ENCODE results near the gene FITM1.

The FITM1 gene

GRCh38 chr14:24119691-24120090, 10.8 kb upstream of the FITM1 start:
- DNase-seq (ENCODE audit: low read depth in 2 of 3, low spot score in 1 of 3), result no peak

- DNase-seq (ENCODE audit: low read depth in 2 of 3, low spot score in 1 of 3), result no peak
Observed at GRCh38 chr14:24121210-24121609, 9.2 kb upstream of the FITM1 start.

GRCh38 chr14:24122416-24122815, 8.0 kb upstream of the FITM1 start:
- no peak for DNase-seq (ENCODE audit: low read depth in 2 of 3, low spot score in 1 of 3)

- no peak for DNase-seq (ENCODE audit: low read depth in 2 of 3, low spot score in 1 of 3)
Observed at GRCh38 chr14:24122898-24123297, 7.6 kb upstream of the FITM1 start.

GRCh38 chr14:24123424-24124417, 6.7 kb upstream of the FITM1 start:
- DNase-seq (ENCODE audit: low read depth in 2 of 3, low spot score in 1 of 3), result no peak

- DNase-seq (ENCODE audit: low read depth in 2 of 3, low spot score in 1 of 3), result no peak
Observed at GRCh38 chr14:24126939-24127338, 3.5 kb upstream of the FITM1 start.

- DNase-seq (ENCODE audit: low read depth in 2 of 3, low spot score in 1 of 3), result no peak
Observed at GRCh38 chr14:24127673-24128072, 2.8 kb upstream of the FITM1 start.

GRCh38 chr14:24129410-24129998, 955 bp upstream of the FITM1 start:
- no peak for DNase-seq (ENCODE audit: low read depth in 2 of 3, low spot score in 1 of 3)

GRCh38 chr14:24130717-24131548, 474 bp downstream of the FITM1 start:
- DNase-seq (ENCODE audit: low read depth in 2 of 3, low spot score in 1 of 3), result no peak

GRCh38 chr14:24131549-24131966, 1.1 kb downstream of the FITM1 start:
- no peak for DNase-seq (ENCODE audit: low read depth in 2 of 3, low spot score in 1 of 3)

- DNase-seq (ENCODE audit: low read depth in 2 of 3, low spot score in 1 of 3), result no peak
Observed at GRCh38 chr14:24132061-24132685, 1.7 kb downstream of the FITM1 start.

- no peak for DNase-seq (ENCODE audit: low read depth in 2 of 3, low spot score in 1 of 3)
Observed at GRCh38 chr14:24132976-24133375, 2.5 kb downstream of the FITM1 start.

- no peak for DNase-seq (ENCODE audit: low read depth in 2 of 3, low spot score in 1 of 3)
Observed at GRCh38 chr14:24133735-24134134, 3.3 kb downstream of the FITM1 start.

GRCh38 chr14:24135584-24135833, 5.0 kb downstream of the FITM1 start:
- no peak for DNase-seq (ENCODE audit: low read depth in 2 of 3, low spot score in 1 of 3)

GRCh38 chr14:24135834-24136683, 5.6 kb downstream of the FITM1 start, which contains the start of gene PSME1:
PSME1 (plus strand) TSS chr14:24136194; CDS start chr14:24136263, 69 bp downstream.
- peak; percentile 92 to 97 (median 93) for DNase-seq (ENCODE audit: low read depth in 2 of 3, low spot score in 1 of 3)

GRCh38 chr14:24136684-24137528, 6.4 kb downstream of the FITM1 start:
- no peak for DNase-seq (ENCODE audit: low read depth in 2 of 3, low spot score in 1 of 3)

GRCh38 chr14:24137529-24138395, 7.3 kb downstream of the FITM1 start:
- no peak for DNase-seq (ENCODE audit: low read depth in 2 of 3, low spot score in 1 of 3)

Data from stimulated activated CD4-positive, alpha-beta T cell treated with anti-CD3 and anti-CD28 coated beads, Interleukin-12 subunit alpha, Interleukin-12 subunit beta, amount 100 ng/mL, for 48 hours (primary cell).